ENCODE data around the gene BEND5. TPM values are rescaled to one million over a fixed set of nuclear protein-coding genes. Genes with fewer than 3 reads are reported as not detected.

Gene BEND5
- total and polyA plus RNA-seq, 2 of the 4 experiments (the other 2 are of a cell fraction) = 1.1 to 1.3 TPM

- no peaks in the 10 kb centered on the region for H3K4me1 ChIP-seq (ENCODE audit: control insufficient read depth, insufficient read depth, low read length)
- no peak overlapping the region for H4K91ac ChIP-seq (ENCODE audit: insufficient read depth, low read depth, low read length)
- no peak overlapping the region for H3K14ac ChIP-seq (replicated peaks; ENCODE audit: low read depth, low read length)
- no peak overlapping the region for H3K9ac ChIP-seq (ENCODE audit: low read depth, low read length)
- no peak overlapping the region for H3K4me2 ChIP-seq (ENCODE audit: low read depth, low read length)
- dilution Hi-C loops (cut with HindIII; ENCODE audit: low sequenced_read_pairs, unreplicated experiment) = no loop called here
- ChIA-PET POLR2A (ENCODE audit: unreplicated experiment) (no interaction called here), CTCF (no interaction called here)
- H3K56ac ChIP-seq (ENCODE audit: extremely low read depth, insufficient read depth, low read length) = no peak overlapping the region
- H2BK120ac ChIP-seq (ENCODE audit: low read depth, low read length) = no peak overlapping the region
- H2BK20ac ChIP-seq (ENCODE audit: low read depth, low read length) = no peak overlapping the region
- H4K20me1 ChIP-seq (ENCODE audit: insufficient read depth, low read length) = no peaks in the 10 kb centered on the region
- no peak overlapping the region for H2AFZ ChIP-seq (replicated peaks; ENCODE audit: low read length, poor library complexity)
- no peak overlapping the region for H2BK15ac ChIP-seq (ENCODE audit: low read depth, low read length)
- H3K79me1 ChIP-seq (ENCODE audit: low read depth in 1 of 2, low read length in 2 of 2) = no peaks in the 10 kb centered on the region
- ATAC-seq (ENCODE audit: low read depth) = no peak
- no peak overlapping the region for H2AK9ac ChIP-seq (replicated peaks; ENCODE audit: low read depth, low read length, poor library complexity)
- TF ChIP-seq USF2 (IDR thresholded peaks at IDR 0.05; ENCODE audit: low read depth, low read length) = no peak
- TF ChIP-seq RFX5 (IDR thresholded peaks at IDR 0.05; ENCODE audit: low read depth, low read length) = no peak
- no peak for TF ChIP-seq BHLHE40 (IDR thresholded peaks at IDR 0.05; ENCODE audit: low read depth, low read length)
- no peak for TF ChIP-seq CEBPB (IDR thresholded peaks at IDR 0.05; ENCODE audit: low read depth, low read length)
- no peak for TF ChIP-seq MXI1 (IDR thresholded peaks at IDR 0.05; ENCODE audit: borderline replicate concordance, low read depth, low read length)
- TF ChIP-seq CTCF (conservative IDR thresholded peaks at IDR 0.05; ENCODE audit: low read depth, low read length) = no peak
- TF ChIP-seq FOS (IDR thresholded peaks at IDR 0.05; ENCODE audit: low read depth, low read length) = no peak
- TF ChIP-seq MAZ (IDR thresholded peaks at IDR 0.05; ENCODE audit: borderline replicate concordance, low read depth, low read length) = no peak
- TF ChIP-seq ELK1 (IDR thresholded peaks at IDR 0.05; ENCODE audit: borderline replicate concordance, low read depth, low read length) = no peak
- TF ChIP-seq POLR2A (IDR thresholded peaks at IDR 0.05; ENCODE audit: low read depth, low read length) = no peak
- TF ChIP-seq RAD21 (IDR thresholded peaks at IDR 0.05; ENCODE audit: low read length) = no peak
- H2AK5ac ChIP-seq (ENCODE audit: low read depth, low read length) = no peak overlapping the region
- H4K5ac ChIP-seq (ENCODE audit: low read depth, low read length) = no peak overlapping the region
- no peak overlapping the region for H3K4ac ChIP-seq (ENCODE audit: low read depth, low read length)
- no peaks in the 10 kb centered on the region for H3K9me1 ChIP-seq (ENCODE audit: insufficient read depth, low read length)
- H4K8ac ChIP-seq (ENCODE audit: low read depth in 2 of 2, low read length in 2 of 2) = no peak overlapping the region
- H3K4me3 ChIP-seq (ENCODE audit: insufficient read depth, low read depth, low read length) = no peak overlapping the region
- H3K23ac ChIP-seq (ENCODE audit: low read depth, low read length) = no peak overlapping the region
- no peak overlapping the region for H2BK5ac ChIP-seq (ENCODE audit: low read depth, low read length, poor library complexity, severe bottlenecking)
- no peak overlapping the region for H3K27ac ChIP-seq (ENCODE audit: insufficient read depth, low read length)
- no TSS peak for BruUV-seq (replicated peaks)
- intact Hi-C loops (cut with micrococcal nuclease) = no loop called here
- no peak for DNase-seq
- H3K18ac ChIP-seq (ENCODE audit: low read depth, low read length) = no peak overlapping the region
- H3K9me3 ChIP-seq (ENCODE audit: control insufficient read depth, insufficient read depth, low read length) = no peaks in the 10 kb centered on the region
- WGBS, 2 experiments (ENCODE audit: extremely low coverage in 2 of 2, insufficient read length in 1 of 2) = no CpG with 5 or more reads among the region's 2 CpGs
- H3K27me3 ChIP-seq (ENCODE audit: control insufficient read depth, insufficient read depth, low read length) = no peaks in the 10 kb centered on the region; the same call in 1 of the 2 replicates
- H3K36me3 ChIP-seq (ENCODE audit: control insufficient read depth, insufficient read depth, low read length) = no peaks in the 10 kb centered on the region
- in situ Hi-C loops (cut with MboI; ENCODE audit: low sequenced_read_pairs) = no loop called here
These were observed 4.5 kb downstream of the BEND5 start for GRCh38 chr1:48772211-48772610.
